Ovary (tissue), 3 donors: ENCODE results near the gene RHBDD3.

Experiments used
- CTCF ChIP-seq, 3 donors: fragments of 450-650 bp in 2 of 3; fragments of 200-600 bp in 1 of 3; IDR thresholded peaks; one replicate each; pipeline versions ENCODE4 v1.5.1 to v1.8.0; 2016 to 2022; ENCODE audit warnings: antibody characterized with exemption in 3 of 3, mild to moderate bottlenecking in 1 of 3
- POLR2A ChIP-seq: fragments of 450-650 bp; IDR thresholded peaks from one replicate; pipeline ENCODE4 v1.6.1; 2017; ENCODE audit warnings: antibody characterized with exemption, mild to moderate bottlenecking, moderate library complexity
- donor health status: DM: no; HTN: no; CAD: no.

- TF ChIP-seq CTCF (IDR thresholded peaks at IDR 0.05): no peak
- no peak for TF ChIP-seq POLR2A
Observed at GRCh38 chr22:29216011-29216872, 51.5 kb downstream of the RHBDD3 start.
